SK-MEL-5 (cell line): ENCODE results near the gene SMC1B. TPM values are rescaled to one million over a fixed set of nuclear protein-coding genes. Genes with fewer than 3 reads are reported as not detected.
"Not testable (repeated sequence)": the region's sequence is repeated elsewhere in the genome, so short reads cannot be mapped to it uniquely, and the experiment has no call there.

Source experiments
- DNase-seq: peaks from one replicate; pipeline ENCODE4 v3.0.0-alpha.2; 2016; ENCODE audit warnings: low read depth, low spot score
- in situ Hi-C: cut with HindIII; loops from 2 replicates; pipeline ENCODE4 v1.10.0; 2016; ENCODE audit warnings: low sequenced_read_pairs, high pct_unique_total_duplicates, low pct_unique_long_range_greater_than_20kb
- total RNA-seq: library from RNA; depleted of rRNA; stranded (reverse); fragments of >200 nt; shearing (Covaris generic); gene quantifications from 2 replicates; pipeline ENCODE4 v1.2.3, GENCODE V29; 2014; rRNA removed

Gene SMC1B
- total RNA-seq, 1 experiment from 2014 or later: 0.16 TPM

GRCh38 chr22:45303181-45303580 is 110.2 kb downstream of the SMC1B start:
- in situ Hi-C loops: no loop called here

GRCh38 chr22:45302751-45303150 is 110.6 kb downstream of the SMC1B start:
- no peak for DNase-seq
- in situ Hi-C loops: no loop called here

More at GRCh38 chr22:45303181-45303580, 110.2 kb downstream of the SMC1B start:
- DNase-seq: no peak

DNA sequence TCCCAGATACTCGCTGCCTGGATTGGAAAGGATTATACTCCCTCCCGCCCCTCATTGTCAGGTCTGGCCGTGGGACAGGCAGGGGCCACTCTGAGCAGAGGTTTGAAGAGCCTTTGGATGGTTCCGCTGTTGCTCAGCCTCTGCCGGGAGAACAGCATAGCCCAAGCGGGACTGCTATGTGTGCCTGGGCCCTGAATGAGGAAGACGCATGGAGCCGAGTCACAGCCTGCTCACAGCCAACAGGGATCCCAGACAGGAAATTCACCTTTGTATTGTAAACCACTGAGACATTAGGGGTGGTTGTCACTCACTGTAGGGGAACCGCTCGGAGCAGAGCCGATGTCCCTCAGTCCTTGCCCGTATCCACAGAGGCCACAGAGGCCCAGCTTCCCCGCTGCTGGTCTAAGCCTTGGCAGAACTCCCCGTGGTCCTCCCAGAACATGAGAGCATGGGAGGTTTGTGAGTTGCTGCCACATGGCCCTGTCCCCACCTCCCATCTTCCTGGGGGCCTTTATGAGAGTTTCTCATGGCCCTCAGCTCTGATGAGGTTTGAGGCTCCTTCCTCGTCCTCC is 114.4 kb downstream of the SMC1B start:
- in situ Hi-C loops: no loop called here
- no peak for DNase-seq

DNA sequence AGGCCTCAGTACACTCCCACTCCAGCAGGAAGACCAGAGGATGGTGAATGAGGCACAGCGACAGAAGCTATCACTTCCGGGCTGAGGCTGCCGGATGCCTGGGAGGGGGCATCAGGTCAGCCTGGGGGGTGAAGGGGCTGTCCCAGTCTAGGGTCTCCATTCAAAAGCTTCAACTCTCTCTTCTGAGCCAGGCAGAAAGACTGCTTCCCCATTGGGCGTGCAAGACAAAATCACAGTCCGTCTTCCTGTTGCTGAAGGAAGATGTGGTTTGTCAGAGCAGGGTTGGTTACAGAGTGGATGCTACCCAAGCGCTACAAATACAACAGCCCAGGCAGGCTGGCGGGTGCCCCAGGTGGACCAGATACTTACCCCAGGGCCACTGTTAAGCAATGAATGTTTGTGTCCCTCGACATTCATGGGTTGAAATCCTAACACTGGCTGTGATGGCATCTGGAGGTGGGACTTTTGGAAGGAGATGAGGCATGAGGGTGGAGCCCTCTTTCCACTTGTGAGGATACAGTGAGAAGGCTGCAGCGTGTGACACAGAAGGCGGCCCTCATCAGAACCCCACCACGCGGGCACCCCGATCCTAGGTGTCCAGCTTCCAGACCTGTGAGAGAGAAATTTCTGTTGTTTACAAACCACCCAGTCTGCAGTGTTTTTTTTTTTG is 116.6 kb downstream of the SMC1B start:
- in situ Hi-C loops: no loop called here
- DNase-seq: no peak

DNA sequence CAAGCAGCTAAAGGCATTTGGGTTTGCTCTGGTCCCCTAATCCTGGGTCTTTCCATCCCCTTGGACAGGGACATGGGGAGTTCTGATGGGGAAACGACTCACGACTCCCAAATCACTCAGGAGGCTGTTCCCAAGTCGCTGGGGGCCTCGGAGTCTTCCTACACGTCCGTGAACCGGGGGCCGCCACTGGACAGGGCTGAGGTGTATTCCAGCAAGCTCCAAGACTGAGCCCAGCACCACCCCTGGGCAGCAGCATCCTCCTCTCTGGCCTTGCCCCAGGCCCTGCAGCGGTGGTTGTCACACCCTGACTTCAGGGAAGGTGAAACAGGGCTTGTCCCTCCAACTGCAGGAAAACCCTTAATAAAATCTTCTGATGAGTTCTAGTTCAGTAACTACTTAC is 117.9 kb downstream of the SMC1B start:
- no peak for DNase-seq
- in situ Hi-C loops: no loop called here

GRCh38 chr22:45295004-45295403 is 118.4 kb downstream of the SMC1B start:
- DNase-seq, in situ Hi-C loops: not testable (repeated sequence)

Other genes with a start within 250 kb of the SMC1B start
- gene NUP50, start 249.7 kb downstream of the SMC1B start, total RNA-seq: 186 and 187 TPM in 2 replicates
- gene KIAA0930, start 172.7 kb downstream of the SMC1B start, total RNA-seq: 96.0 and 102 TPM in 2 replicates
- gene UPK3A, start 128.7 kb downstream of the SMC1B start, total RNA-seq: not detected in 2 replicates
- gene FAM118A, start 103.7 kb downstream of the SMC1B start, total RNA-seq: 18.2 and 29.2 TPM in 2 replicates
- gene RIBC2, start 94 bp upstream of the SMC1B start, total RNA-seq: 2.0 and 3.9 TPM in 2 replicates
- 9.7 and 10.1 TPM in 2 replicates for gene FBLN1, start 89.3 kb upstream of the SMC1B start, total RNA-seq